GF-D8 (cell line): ENCODE measurements around the gene CUX1.
"Not testable (repeated sequence)": the region's sequence is repeated elsewhere in the genome, so short reads cannot be mapped to it uniquely, and the experiment has no call there.

ENCODE experiments used
- DNase-seq: peaks from one replicate; lab custom pipeline; 2025; lab: John Stamatoyannopoulos, UW

The CUX1 gene

DNA sequence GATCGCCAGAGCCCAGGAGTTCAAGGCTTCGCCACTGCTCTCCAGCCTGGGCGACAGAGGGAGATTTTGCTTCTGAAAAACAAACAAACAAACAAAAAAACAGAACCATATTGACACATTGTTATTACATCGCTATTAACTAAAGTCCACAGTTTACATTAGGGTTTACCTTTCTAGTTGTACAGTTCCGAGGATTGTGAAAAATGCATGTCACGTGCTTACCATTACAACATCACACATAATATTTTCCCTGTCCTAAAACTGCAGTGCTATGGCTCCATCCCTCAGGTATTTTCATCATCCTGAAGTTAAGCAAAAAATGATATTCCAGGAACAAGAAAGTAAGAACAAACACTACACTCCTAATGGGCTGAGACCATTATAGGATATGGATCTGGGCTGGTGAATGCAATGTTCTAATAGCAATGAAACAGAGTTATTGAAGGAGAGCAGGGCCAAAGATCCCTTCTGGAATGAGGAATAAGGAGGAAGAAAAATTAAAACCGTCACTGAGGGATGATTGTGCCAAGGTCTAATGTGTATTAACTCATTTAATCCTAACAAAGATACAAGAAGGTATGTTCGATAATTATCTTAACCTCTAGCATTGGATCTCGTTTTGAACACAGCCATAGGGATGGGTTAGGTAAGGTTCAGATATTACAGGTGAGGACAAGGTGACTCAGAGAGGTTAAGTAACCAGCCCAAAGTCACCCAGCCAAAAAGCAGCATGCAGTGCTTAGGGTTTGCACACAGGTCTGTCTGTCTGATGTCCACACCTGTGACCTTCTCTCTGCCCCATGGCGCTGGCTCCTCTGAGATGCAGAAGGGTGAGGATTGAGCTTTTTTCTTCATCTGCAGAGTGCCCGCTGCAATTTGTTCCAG, 14.0 kb upstream of the CUX1 start:
- no peak for DNase-seq

DNA sequence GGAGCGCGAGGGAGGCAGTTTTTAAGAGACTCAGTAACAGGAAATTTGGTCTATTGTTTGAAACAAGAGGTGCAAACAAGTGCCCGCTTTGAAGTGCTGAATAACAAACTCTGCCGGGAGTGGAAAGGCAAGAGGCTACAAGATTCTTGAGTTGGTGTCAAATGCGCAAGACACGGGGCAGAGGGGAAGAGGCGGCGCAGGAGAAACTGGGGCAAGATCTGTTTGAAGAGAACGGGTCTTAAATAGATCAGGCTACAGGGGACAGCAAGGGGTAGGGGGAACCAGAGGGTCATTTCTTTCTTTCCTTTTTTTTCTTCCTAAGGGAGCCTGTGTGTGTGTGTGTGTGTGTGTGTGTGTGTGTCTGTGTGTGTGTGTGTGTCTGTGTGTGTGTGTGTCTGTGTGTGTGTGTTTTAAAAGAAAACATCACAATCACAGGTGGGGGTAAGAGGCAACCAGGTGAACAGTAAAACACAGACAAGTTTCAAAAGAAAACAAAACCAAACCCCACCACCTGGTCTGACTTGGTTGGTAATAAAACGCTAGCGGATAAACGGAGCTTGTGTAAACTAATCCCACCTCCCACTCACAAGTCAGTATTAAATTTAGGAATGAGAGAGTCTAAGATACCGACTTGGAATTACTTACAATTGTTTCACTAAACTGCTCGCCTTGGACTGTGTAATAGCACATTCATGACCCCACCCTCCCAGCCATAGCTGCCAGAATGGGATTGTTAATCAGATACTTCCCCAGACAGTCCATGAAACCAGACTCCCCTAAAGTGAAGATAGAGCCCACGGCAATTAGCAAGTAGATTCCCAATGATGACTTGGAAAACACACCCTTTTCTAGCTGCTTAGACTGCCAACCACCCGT, 13.1 kb upstream of the CUX1 start:
- no peak for DNase-seq

DNA sequence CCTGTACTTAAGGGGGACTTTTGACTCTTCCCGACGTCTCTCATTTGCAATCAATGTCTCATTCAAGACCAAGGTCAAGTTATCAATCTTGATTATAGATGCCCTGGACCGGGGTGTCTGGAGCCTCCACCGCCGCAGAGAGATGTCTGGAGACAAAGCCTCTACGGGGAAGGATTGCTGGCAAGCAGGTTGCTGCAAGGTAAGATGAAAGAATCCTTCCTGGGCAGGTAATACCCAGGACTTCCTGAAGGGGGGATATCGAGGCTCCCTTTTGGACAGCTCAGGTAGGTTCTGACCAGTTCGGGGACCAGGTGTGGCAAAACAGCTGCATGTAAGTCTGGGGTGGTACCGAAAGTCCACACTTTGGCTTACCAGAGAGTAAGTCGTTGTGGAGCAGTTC, 12.5 kb upstream of the CUX1 start:
- no peak for DNase-seq

DNA sequence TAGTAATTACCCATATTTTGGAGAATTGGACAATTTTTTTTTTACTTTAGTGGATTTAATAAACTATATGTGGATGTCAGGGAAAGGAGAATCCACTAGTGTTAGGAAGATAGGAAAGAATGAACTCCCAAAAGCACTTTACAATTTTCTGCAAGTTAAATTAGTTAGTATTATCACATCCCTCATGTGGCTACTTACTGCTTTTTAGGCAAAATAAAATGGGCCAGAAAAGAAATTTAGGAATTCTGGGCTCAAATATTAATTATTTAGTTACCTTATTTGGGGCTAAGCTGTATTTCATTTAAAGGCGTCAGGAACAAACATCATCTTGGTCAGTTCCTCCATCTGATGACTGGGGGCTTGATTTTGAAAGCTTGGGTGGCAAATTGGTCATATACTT, 4.8 kb upstream of the CUX1 start:
- no peak for DNase-seq

DNA sequence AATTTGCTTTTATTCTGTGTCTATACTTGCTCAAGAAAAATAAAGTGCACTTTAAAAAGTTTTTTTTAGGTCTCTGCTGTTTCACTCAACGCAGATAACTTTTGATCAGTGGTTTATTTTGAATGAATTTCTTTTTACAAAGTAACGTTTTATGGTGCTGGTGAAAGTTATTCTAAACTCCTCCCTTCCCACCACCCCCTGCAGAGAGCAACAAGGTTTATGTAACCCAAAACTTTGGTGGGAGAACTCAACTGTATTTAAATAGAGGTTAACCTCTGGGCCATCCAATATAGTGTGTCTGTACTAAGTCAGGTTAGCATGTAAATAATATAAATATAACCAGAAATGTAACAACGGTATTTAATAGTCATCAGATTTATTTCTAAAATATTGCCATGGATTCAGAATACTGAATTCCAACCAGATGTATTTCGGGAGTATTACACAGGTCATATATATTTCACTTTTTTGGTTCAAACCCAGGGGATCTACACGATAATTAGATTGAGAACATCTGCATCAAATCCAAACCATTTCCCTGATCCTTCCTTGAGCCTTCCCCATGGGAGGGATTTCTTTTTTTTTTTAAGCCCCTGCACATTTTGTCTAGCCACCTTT, 3.9 kb upstream of the CUX1 start:
- DNase-seq = no peak

DNA sequence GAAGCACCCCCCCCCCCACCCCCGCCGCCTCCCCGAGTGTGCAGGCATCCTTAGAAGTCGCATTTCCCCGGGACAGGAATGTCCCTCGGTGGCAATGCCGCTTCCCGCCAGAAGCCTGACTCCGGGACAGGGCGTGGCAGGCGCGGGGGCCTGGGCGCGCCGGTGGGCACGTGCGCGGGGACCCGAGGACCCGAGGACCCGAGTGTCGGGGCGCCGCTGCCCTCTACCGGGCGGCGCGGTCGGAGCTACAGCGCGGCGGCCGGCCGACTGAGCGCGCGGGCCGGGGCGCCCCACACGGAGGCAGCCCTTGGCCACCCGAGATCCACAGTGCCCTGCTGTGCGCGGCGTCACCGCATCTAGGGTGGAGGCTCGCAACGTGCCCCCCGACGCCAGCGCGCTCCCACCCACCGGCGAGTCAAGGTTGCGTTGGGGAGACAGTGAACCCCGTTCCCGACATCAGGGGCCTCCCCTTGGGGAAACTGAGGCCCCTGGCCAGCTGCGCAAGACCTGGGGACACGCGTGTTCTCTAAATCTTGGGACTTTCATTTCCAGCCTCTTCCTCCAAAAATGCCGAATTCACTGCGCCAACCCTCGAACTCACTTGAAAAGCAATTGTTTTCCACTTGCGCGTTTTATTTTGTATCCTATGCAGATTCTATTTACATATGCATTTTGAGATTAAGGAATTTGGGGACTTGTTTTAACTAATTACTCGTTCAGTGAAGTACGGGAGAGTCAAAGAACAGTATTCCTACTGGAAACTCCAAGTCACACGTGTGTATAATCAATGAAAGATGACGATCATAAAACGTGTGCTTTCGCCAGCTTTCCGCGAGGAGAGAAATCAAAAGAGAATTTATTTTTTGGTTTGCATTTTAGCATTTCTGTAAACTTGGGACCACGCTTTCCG, 3.1 kb upstream of the CUX1 start:
- DNase-seq = peak; percentile 52

DNA sequence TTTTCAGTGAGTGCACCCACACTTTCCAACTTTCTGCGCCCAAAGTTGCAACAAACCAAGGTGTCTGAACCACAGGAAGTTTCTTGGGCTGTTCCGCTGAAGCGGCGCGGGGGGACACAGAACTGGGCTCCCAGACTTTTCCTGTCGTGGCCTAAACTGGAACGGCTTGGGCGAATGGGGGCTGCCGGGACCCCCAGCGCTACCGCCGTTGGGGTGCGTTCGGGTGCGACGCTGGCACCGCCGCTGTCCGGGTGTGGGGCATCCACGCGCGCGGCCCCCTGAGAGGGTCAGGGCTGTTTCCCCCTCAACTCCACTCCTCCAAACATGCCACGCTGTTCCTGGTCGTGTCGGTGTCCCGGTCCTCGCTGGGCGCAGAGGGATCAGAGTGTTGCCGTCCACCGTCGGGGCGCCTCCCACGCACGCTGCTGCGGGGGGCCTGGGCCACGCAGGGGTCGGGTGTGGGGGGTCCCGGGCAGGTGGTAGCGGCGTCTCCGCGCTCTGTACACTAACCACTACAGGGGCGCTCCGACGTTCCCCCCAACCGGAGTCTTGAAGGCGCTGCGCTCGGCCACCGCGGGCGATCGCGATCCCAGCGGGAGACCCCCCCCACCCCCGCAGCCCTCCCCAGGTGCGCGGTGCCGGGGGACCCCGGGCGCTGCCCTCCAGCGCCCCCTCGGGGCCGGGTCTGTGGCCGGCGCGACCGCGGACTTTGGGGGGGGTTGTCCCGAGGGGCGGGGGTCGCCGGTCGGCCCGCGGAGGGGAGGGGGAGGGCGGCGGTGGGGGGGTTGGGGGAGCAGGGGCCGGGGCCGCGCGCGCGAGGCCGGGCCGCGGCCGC, 2.2 kb upstream of the CUX1 start:
- no peak for DNase-seq

DNA sequence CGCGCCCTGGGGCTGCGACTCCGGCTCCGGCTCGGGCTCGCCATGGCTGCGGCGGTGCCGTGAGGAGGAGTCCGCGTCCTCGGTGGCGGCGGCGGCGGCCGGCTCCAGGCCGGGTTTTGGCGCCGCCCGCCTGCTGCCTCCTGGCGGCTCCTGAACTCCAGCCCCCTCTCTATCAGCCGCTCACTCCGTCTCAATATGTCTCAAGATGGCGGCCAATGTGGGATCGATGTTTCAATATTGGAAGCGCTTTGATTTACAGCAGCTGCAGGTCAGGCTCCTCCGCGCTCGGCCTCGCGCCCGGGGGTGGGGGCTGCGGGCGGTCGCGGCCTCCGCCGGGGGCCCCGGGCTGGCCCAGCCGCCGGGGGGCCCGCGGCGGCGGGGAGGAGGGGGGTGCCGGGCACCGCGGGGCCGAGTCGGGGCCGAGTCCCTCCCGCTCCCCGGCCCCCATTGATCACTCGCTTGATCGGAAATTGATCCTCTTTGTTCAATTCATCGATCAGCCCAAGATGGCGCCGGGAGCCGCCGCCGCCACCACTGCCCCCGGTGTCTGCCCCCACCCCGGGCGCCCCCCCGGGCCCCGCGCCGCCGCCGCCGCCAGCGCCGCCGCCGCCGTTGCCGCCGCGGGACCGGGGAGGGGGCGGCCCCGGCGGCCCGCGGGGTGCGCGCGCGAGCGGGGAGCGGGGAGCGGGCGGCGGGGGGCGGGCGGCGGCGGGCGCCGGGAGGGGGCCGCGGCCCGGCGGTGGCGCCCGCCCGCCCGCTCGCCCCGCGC, 1.4 kb upstream of the CUX1 start:
- DNase-seq = peak; percentile 65

DNA sequence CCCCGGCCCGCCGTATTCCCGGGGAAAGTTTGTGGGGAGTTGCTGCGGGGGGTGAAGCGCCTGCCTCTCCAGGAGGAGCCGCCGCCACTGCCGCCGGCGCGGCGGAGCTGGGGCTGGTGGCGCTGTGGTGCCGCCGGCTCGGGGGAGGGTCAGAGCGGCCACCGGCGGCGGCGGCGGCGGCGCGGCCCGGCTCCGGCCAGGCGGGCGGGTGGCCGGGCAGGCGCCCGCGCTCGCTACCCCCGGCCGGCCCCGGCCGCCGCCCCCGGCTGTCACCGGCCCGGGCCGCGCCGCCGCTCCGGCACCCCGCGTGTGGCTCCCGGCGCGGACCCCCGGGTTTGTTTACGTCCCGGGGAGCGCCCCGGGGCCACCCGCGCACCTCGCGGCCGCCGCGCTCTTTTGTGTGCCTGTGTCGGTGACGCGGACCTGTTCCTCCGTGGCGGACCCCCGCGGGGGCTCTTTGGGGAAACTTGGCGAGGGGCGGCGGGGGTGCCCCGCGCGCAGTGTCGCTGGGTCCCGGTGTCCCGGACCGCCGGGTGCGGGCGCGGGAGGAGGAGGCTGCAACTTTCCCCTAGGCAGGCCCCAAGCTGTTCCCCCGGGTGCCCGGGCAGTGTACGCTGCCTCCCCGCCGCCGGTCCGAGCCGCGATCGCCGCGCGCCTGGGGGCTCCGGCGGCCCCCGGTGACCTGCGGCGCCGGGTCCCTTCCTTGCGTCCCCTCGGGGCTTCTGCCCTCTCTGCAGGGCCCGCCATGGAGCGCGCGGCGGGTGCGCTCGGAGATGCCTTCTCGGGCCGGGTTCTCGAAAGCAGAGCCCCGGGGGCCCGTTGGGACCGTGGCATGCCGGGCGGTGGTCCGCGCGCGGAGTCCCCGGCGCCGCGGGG, 593 bp upstream of the CUX1 start:
- DNase-seq = no peak

DNA sequence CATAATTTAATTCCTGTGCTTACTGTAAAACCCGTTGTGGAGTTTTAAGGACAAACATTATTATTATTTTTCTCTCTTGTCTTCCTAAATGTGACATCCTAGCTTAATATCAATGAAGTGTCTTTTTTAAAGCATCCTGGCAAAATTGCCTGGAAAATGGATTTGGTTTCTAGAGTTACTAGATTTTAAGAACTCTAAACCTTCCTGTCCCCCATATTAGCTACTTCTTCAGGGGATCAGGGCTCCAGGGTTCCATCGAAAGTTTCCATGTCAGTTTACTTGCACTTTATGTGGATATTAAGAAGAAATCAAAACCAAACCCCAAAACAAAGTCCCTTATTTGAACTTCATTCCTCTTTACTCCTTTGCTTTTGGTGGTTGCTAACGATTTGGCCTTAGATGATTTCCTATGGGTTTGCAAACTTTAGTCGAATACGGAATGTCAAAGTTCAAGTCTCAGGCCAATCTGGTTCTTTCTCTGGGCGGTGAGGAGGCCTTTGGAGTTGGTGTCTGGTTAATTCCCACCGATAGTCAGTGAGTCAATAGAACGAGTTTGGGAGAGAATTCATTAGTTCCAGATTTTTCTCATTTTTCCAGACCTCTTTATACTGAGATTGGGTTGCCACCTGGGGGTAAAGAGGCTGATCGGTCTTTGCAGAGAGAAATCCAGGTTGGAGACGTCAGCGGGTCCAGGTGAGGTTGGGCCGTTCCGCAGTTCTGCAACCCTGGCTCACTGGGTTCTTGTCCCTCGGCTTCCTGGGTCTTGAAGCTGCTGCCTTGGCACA, 1.1 kb downstream of the CUX1 start:
- DNase-seq = no peak

DNA sequence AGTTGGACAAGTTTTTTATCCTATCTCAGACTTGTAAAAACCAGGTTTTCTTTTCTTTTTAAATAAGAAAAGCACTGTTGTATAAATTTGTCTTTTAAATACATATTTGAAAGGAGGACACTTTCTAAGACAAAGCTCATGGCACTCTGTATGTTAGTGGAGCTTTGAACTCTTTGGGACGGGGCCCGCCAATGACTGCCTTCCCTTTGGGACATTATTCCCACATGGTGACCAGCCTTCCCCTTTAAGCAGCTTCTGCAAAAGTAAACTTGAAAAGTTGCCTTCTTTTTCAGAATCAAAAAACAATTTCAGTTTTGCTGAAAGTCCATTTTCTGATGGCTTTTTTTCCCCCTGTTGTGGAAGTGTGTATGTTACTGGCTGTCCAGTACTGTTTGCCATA, 1.8 kb downstream of the CUX1 start:
- DNase-seq = no peak

DNA sequence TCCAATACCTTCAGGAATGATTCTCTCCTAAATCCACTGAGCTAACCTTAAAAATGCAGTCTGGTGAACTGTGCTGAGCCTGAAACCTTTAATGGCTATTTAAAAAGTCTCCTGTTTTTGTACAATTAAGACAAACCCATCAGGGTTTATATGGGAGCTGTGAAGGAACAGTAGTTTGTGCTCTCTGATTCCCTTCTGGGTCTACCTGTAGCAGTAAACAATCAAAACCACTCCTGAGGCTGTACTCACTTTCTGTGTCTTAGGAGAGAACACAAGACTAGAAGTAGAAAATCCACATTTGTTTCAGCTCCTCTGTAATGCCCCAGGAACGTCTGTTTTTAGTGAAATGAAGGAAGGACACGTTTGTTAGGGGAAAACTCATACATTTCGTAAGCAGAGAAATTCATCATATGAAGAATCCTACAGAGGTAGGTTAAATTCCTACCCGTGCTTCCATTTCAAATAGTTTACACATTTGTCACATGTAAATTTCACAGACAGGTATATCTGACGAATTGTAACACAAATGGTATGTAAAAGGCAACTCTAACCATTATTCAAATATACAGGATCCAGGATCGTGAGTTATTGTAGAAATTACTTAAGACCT, 2.6 kb downstream of the CUX1 start:
- no peak for DNase-seq

DNA sequence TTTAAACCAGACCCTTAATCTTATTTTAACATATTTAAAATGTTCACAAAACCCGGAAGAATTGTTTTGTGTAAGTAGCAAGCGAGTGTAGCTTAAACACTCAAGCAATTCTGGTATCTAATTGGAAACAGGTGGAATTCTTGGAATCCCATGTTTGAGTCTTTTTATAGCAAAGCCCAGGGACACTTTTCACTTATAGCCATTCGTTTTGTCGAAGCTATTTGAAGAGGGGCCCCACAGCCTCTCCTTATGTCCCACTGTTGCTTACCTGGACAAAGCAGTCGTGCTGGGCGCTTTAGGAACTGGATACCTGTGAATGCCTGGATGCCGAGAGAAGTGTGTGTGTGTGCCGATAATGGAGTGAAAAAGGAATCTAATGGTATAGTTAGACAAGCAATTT, 3.3 kb downstream of the CUX1 start:
- no peak for DNase-seq

DNA sequence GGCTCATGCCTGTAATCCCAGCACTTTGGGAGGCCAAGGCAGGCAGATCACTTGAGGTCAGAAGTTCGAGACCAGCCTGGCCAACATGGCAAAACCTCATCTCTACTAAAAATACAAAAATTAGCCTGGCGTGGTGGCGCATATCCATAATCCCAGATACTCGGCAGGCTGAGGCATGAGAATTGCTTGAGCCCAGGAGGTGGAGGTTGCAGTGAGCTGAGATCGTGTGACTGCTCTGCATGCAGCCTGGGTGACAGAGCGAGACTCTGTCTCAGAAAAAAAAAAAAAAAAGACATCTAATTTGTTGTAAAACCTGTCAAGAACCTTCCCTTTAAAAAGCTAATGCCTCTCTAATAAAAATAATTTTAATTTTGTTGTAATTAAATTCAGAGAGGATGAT, 5.2 kb downstream of the CUX1 start:
- not testable (repeated sequence) for DNase-seq

DNA sequence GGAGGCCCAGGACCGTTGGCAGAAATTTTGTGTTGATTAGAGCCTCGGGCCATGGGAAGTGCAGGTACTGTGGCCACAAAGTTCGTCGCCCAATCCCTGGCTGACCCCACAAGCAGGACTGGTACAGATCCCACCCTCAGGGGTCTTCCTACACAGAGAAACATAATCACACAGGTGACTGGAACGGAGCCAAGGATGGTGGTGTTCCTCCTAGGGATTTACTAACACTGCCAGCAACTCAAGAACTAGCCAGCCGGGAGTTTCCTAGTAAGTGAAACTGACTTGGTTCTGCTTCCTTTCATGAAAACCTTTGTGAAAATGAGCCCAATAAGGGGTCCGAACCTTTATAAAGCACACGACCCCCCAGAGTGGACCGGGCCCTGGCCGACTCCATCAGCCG, 5.7 kb downstream of the CUX1 start:
- DNase-seq = no peak

DNA sequence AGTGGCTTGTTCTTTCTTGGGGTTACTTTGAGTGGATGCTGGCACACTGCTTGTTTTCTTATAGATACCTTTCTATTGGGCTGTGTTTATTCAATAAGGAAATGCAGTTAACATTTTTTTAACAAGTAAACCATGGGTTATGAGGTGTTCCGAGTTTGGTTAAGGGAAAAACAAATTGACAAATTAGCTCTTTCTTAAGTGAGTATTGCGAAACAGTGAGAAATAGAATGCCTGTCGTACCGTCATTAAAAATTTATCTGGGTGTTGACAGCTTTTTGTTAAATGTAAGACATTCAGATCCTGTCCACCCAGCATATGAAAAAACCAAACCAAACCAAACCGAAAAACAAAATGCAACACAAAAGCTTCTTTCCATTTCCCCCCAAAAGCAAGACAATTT, 6.2 kb downstream of the CUX1 start:
- DNase-seq = no peak

DNA sequence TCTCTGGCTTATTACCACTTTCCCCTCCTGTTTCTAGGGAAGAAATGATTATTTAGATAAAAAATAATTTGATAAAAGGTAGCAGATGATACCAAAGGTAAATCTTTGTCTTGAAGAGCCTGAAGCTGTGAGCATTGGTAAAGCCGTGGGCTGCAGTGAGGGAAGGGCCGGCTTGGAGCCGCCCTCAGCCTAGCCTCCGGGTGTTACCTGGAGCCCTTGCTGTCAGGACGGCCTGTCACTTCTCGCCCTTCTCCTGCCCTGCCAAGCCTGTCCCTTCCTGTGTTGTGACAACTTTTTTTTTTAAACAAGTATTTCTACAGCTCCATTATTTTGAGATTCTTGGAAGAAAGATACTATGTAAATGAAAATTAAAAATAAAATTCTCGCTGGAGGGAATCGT, 7.0 kb downstream of the CUX1 start:
- DNase-seq = no peak
